NCI-H226 (cell line): ENCODE data around the gene GTF3A.
A peak's percentile ranks its signal among the peaks of the same experiment; 100 is the strongest.

ENCODE experiments used
- DNase-seq: peaks from one replicate; pipeline ENCODE4 v3.0.0-alpha.2; 2015

GTF3A gene

GRCh38 chr13:27449081-27449603, 24.7 kb downstream of the GTF3A start:
- no peak for DNase-seq

DNA sequence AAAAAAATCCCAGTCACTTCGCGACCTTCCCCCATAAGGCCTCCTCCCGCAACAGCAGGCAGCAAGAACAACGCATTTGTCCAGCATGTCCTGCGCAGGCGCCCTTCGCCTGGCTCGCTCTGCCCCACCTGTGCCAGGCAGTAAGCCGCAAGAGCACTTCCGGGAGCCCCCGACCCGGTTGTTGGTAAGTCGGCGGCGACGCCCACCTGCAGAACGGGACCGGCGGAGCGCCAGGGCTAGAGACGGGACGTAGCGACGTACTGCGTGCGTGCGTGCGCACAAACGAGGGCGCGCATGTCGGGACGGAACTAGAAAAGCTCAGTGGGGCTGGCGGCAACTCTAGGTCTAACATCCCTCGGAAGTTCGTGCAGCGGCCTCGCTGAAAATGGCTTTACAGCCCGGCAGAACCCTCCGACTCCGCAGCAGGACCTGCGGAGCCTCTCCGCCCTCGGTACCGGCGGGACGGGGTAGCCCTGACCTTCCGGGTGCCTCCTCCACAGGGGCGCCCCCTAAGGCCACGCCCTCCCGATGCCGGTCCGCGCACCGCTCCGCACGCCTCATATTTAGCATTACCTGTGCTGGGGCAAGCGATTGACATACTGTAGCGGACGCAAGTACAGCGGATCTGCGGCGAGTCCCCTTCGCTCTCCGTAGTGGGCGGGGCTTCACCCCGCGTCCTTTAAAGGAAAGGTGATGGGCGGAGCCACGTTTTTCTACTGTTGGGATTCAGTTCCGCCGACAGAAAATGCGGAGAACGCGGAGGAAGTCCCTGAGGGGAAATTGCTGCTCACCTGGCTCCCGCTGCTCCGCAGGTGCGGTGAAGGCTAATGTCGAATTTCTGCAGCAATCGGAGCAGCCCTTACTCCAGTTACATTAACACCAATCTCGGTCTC, 25.8 kb downstream of the GTF3A start, which contains the start of gene MTIF3:
MTIF3 (minus strand) TSS at position 629 of the 893 bp plus-strand sequence. CDS start 10,116 bp downstream, outside the sequence.
- peak; percentile 81 for DNase-seq

DNA sequence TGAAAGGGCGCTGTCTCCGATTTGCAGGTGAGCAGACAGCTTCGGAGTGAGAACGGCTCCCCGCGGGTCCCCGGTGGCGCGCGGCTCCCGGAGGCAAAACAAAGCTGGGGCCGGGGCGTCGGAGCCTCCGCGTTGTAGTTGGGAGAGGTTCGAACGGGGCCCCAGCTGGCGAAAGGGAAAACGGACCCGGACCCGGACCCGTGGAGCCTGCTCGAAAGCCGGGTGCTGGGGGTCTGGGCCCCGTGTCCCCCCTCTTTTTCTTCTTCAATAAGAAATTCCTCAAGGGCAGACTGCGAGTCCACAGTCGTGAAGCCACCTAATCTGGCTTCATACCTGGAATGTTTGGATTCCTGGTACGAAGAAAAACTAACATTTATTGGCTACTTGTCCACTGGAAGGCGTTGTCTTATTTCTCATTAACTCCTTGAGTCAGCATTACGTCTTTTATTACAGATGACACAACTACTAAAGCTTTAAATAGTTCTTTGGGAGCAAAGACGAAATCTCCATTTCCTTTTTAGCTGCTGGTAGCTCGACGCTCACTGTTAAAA, 26.6 kb downstream of the GTF3A start:
- DNase-seq = peak; percentile 1

DNA sequence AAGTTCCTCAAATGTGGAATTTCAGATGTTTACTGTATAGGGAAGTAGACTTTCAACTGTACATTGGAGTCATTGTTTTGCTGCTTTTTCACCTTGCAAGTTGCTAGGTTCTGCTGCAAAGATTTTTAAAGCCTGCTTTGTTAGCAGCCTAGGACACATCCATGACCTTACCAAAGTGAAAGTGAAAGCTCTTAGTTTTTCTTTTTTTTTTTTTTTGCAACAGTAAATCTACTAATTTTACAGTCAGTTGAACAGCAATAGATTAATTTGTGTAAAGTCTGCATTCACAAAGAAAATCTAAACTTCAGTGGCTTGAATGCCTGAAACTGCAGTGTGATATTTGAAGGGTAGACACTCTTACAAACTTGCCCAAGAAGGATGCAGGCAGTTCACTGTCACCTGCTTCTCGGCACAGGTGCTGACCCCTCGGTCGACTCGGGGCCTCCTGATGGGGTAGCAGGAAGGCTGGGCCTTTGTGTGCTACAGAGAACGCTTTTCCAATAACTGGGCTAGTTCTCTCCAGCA, 31.0 kb downstream of the GTF3A start:
- no peak for DNase-seq

- DNase-seq = no peak
Measured at GRCh38 chr13:27461940-27462584, 37.6 kb downstream of the GTF3A start.

GRCh38 chr13:27463500-27463899, 39.1 kb downstream of the GTF3A start:
- no peak for DNase-seq

DNA sequence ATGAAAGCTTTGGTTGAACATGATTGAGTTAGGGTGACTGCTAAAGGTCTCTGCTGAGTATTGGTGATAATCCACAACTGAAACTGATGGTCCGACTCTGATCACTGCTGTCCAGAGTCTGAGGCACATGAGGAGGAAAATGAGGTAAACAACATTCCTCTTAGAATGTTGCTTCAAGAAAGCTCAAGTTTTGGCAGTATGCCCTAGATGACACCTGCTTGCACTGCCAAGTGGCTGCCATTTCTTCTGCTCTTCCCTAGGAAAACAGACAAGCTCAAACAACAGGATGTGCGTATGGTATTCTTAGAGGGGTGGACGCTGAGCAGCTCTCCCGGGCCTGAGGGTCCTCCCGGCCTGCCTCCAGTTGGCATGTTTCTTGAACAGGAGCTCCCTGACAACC, 41.2 kb downstream of the GTF3A start:
- no peak for DNase-seq

GRCh38 chr13:27466513-27466912, 42.1 kb downstream of the GTF3A start:
- DNase-seq = no peak

- no peak for DNase-seq
Measured at GRCh38 chr13:27470075-27470820, 45.8 kb downstream of the GTF3A start.

GRCh38 chr13:27472441-27472840, 48.0 kb downstream of the GTF3A start:
- DNase-seq = no peak

- DNase-seq = no peak
Measured at GRCh38 chr13:27472941-27473340, 48.5 kb downstream of the GTF3A start.

DNA sequence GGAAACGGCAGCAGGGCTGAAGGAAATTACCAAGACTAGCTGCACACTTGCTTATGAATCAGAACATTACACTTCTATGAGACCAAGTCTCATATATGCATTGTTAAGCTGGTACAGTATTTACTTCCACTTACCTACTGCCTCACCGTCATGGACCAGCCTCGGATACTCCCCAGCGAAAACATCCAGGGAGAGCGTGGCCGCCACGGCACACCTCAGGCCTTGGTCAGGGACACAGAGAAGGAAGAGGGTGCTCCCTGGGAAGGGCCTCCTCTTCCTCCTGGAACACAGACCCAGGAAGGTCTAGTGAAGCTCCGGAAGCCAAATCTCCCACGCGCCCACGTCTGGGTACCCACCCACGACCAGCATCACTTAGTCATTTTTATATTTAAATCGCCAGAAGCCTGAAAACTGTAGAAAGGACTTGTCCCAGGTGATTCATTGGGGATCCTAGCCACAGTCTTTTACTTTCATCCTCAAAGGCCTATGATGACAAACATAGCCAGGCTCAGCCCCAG, 50.4 kb downstream of the GTF3A start:
- no peak for DNase-seq

GRCh38 chr13:27476943-27477703, 52.7 kb downstream of the GTF3A start:
- DNase-seq = no peak

- no peak for DNase-seq
Measured at GRCh38 chr13:27481766-27482165, 57.3 kb downstream of the GTF3A start.

GRCh38 chr13:27482983-27483382, 58.6 kb downstream of the GTF3A start:
- no peak for DNase-seq

GRCh38 chr13:27483421-27483820, 59.0 kb downstream of the GTF3A start:
- no peak for DNase-seq
